Upper lobe of left lung (tissue), 6 donors: ENCODE results near the gene BCAS3. TPM values are rescaled to one million over a fixed set of nuclear protein-coding genes. Genes with fewer than 3 reads are reported as not detected.

Source experiments
- ATAC-seq, 2 donors: fragments of 200-7000 bp; cut with Tn5 transposase; one replicate each; pipeline ENCODE4 v1.9.1; 2022; ENCODE audit warnings: mild to moderate bottlenecking in 2 of 2, moderate library complexity in 2 of 2; ENCODE audit not compliant: low FRiP score in 2 of 2
- DNase-seq, 2 donors: peaks; one replicate each; pipeline ENCODE4 v3.0.0-alpha.2; 2019 to 2020
- H3K27ac ChIP-seq, 4 donors: fragments of 200-600 bp; sonication (generic); one replicate each; pipeline ENCODE4 v1.5.1; 2016 to 2019
- H3K27me3 ChIP-seq, 4 donors: fragments of 200-600 bp; sonication (generic); one replicate each; pipeline ENCODE4 v1.5.1; 2017 to 2019
- H3K36me3 ChIP-seq, 4 donors: fragments of 200-600 bp; sonication (generic); one replicate each; pipeline ENCODE4 v1.5.1; 2016 to 2019
- H3K4me1 ChIP-seq, 4 donors: fragments of 200-600 bp; sonication (generic); one replicate each; pipeline ENCODE4 v1.5.1; 2018 to 2019
- H3K4me3 ChIP-seq, 4 donors: fragments of 200-600 bp; sonication (generic); one replicate each; pipeline ENCODE4 v1.5.1; 2017 to 2019; ENCODE audit warnings: mild to moderate bottlenecking in 2 of 4, moderate library complexity in 1 of 4
- H3K9me3 ChIP-seq, 4 donors: fragments of 200-600 bp; sonication (generic); one replicate each; pipeline ENCODE4 v1.5.1; 2018 to 2019
- EP300 ChIP-seq, 4 donors: sonication (generic); formaldehyde crosslinking; IDR thresholded peaks; one replicate each; pipeline ENCODE4 v1.5.1; 2017; ENCODE audit warnings: antibody characterized with exemption in 4 of 4, control low read depth in 2 of 4
- POLR2A ChIP-seq, 4 donors: fragments of 450-650 bp; IDR thresholded peaks; one replicate each; pipeline ENCODE4 v1.5.1; 2016 to 2017; ENCODE audit warnings: antibody characterized with exemption in 4 of 4, mild to moderate bottlenecking in 2 of 4
- POLR2AphosphoS5 ChIP-seq, 2 donors: sonication (generic); formaldehyde crosslinking; IDR thresholded peaks; one replicate each; pipeline ENCODE4 v1.5.1; 2017; ENCODE audit warnings: antibody characterized with exemption in 2 of 2
- WGBS, 2 donors: methylation state at CpG; one replicate each; pipeline ENCODE4 v1.1.5; 2017 to 2018; 5-methylcytosine and 5-hydroxymethylcytosine counted together
- total RNA-seq, 6 donors: library from RNA; depleted of rRNA in 4 of 6; stranded (reverse); fragments of >200 nt in 4 of 6; gene quantifications; one replicate each; pipeline versions ENCODE4 v1.1.0 to v1.2.1, GENCODE V29; 2016 to 2021
- TF ChIP-seq, protein P1 (sequence below), 6 experiments: fragments of 450-650 bp in 4 of 6; fragments of 200-600 bp in 2 of 6; sonication (generic) in 2 of 6; IDR thresholded peaks; one replicate each; pipeline ENCODE4 v1.5.1; 2016 to 2019; ENCODE audit warnings: antibody characterized with exemption in 6 of 6
- donor health status: DM: no; HTN: no; CAD: no; lungs with moderate emphysema.
- donor health status: DM: no; HTN: yes; CAD: no; lungs with severe emphysema.

Gene BCAS3
- total RNA-seq, 6 donors from 2014 or later = 20.1 to 111 (median 37.0) TPM

DNA sequence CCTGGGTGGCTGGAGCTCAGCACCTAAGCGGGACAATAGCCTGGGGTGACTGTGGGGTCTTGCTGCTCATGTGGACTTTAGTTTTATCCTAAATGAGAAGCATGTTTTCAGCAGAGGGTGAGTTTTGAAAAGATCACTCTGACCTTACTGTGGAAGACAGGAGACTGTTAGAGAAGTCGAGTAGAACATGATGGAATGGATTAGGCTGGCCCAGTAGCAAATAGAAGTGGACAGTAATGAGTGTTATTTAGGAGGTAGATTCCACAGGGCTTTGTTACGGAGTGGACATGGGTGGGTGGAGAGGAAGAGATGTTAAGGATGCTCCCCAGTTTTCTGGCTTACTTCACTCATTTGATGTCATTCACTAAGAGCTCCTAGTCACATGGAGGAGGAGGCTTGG, 648.7 kb downstream of the BCAS3 start:
- H3K27me3 ChIP-seq = no peaks in the 10 kb centered on the region
- H3K27ac ChIP-seq = peak overlapping the region; percentile 22 to 77 (median 62)
- no peaks in the 10 kb centered on the region for H3K9me3 ChIP-seq
- no peak for TF ChIP-seq EP300 (IDR thresholded peaks at IDR 0.05)
- TF ChIP-seq POLR2AphosphoS5 (IDR thresholded peaks at IDR 0.05) = no peak
- TF ChIP-seq POLR2A (IDR thresholded peaks at IDR 0.05) = no peak
- TF ChIP-seq, protein P1, sequence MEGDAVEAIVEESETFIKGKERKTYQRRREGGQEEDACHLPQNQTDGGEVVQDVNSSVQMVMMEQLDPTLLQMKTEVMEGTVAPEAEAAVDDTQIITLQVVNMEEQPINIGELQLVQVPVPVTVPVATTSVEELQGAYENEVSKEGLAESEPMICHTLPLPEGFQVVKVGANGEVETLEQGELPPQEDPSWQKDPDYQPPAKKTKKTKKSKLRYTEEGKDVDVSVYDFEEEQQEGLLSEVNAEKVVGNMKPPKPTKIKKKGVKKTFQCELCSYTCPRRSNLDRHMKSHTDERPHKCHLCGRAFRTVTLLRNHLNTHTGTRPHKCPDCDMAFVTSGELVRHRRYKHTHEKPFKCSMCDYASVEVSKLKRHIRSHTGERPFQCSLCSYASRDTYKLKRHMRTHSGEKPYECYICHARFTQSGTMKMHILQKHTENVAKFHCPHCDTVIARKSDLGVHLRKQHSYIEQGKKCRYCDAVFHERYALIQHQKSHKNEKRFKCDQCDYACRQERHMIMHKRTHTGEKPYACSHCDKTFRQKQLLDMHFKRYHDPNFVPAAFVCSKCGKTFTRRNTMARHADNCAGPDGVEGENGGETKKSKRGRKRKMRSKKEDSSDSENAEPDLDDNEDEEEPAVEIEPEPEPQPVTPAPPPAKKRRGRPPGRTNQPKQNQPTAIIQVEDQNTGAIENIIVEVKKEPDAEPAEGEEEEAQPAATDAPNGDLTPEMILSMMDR (IDR thresholded peaks at IDR 0.05) = no peak
- H3K4me1 ChIP-seq = peaks cover 16 to 35% (median 27%) of the 10 kb centered on the region in 4 donors
- ATAC-seq = no peak
- WGBS, 2 donors = 90 to 93% methylated on average over 3 of the region's 3 CpGs
- H3K36me3 ChIP-seq = no peaks in the 10 kb centered on the region
- H3K4me3 ChIP-seq = no peak overlapping the region
- no peak for DNase-seq

DNA sequence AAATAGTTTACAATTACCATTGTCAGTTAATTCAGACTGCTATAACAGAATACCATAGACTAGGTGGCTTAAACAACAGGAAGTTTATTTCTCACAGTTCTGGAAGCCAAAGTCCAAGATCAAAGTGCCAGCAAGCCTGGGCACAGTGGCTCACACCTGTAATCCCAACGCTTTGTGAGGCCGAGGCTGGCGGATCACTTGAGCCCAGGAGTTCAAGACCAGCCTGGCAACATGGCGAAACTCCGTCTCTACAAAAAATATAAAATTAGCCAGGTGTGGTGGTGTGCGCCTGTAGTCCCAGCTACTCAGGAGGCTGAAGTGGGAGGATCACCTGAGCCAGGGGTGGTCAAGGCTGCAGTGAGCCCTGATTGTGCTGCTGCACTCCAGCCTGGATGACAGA, 650.7 kb downstream of the BCAS3 start:
- TF ChIP-seq EP300 (IDR thresholded peaks at IDR 0.05) = no peak
- TF ChIP-seq, protein P1 (IDR thresholded peaks at IDR 0.05) = no peak
- no peak for TF ChIP-seq POLR2AphosphoS5 (IDR thresholded peaks at IDR 0.05)
- TF ChIP-seq POLR2A (IDR thresholded peaks at IDR 0.05) = no peak
- Histone ChIP-seq H3K4me1 (peaks cover 24 to 44% (median 34%) of the 10 kb centered on the region in 4 donors), H3K27me3 (no peaks in the 10 kb centered on the region), H3K36me3 (no peaks in the 10 kb centered on the region), H3K27ac (no peak overlapping the region), H3K4me3 (no peak overlapping the region), H3K9me3 (no peaks in the 10 kb centered on the region)
- DNase-seq (no peak), ATAC-seq (no peak)
- 94% methylated on average over 6 of the region's 6 CpGs for WGBS, 2 donors

DNA sequence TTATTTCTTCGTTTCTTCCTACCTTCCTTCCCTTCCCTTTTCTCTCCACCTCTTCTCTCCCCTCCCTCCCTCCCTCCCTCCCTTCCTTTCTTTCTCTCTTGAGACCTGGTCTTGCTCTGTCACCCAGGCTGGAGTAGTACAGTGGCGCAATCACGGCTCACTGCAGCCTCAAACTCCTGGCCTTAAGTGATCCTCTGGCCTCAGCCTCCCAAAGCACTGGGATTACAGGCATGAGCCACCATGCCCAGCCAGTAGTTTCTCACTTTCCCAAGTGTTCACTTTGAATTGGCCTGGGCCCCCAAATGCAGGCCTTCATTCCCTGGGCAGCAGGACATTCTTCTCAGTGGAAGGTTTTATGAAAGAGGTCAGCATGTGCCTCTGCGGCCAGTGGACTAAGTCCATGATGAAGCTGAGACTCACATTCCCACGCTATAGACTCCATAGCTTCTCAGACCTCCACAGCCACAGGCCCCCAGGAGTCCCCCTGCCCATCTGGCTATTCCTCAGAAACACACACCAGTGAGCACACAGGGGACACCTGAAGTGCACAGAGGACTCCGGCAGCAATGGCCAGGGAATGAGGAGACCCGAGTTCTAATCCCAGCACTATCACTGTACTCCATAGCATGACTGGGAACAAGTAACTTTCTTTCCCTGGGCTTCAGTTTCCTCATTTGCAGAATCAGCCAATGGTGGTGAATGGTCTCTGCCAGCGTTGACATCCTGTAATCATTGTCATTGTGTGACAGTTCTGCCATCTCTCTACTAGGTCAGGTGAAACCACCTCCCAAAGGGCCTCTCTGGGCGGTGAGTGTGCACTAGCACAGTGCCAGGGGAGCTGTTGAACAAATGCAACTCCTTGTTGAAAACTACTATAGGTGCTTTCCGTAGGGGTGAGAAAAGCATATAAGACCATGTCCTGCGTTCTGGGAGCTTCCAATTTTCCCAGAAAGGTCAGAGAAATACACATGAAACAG, 652.8 kb downstream of the BCAS3 start:
- H3K27me3 ChIP-seq = no peaks in the 10 kb centered on the region
- DNase-seq (no peak), ATAC-seq (no peak)
- peak overlapping the region; percentile 66 to 77 (median 72) for H3K27ac ChIP-seq
- TF ChIP-seq POLR2AphosphoS5 (IDR thresholded peaks at IDR 0.05) (no peak), EP300 (IDR thresholded peaks at IDR 0.05) (no peak), POLR2A (IDR thresholded peaks at IDR 0.05) (no peak)
- TF ChIP-seq, protein P1 (IDR thresholded peaks at IDR 0.05) = no peak
- 87 to 90% methylated on average over 8 to 11 of the region's 11 CpGs for WGBS, 2 donors
- peaks cover 10 to 36% (median 24%) of the 10 kb centered on the region in 4 donors for H3K4me1 ChIP-seq
- no peak overlapping the region for H3K4me3 ChIP-seq
- H3K36me3 ChIP-seq = no peaks in the 10 kb centered on the region
- H3K9me3 ChIP-seq = no peaks in the 10 kb centered on the region

DNA sequence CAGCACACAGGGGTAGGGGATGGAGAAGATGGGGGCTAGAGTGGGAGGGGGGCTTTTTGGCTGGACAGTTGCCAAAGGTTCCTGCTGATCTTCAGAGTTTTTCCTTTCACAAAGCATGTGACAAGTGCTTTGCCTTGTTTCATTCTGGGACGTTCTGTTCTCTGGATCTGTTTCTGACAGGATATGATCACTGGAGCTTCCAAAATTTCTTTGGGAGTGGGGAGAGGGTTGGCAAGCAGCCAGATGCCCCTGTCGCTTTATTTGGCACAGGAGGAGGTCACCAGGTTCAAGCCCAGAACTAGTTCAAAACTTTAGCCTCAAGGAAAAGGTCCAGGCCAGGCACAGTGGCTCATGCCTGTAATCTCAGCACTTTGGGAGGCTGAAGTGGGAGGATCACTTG, 653.5 kb downstream of the BCAS3 start:
- Histone ChIP-seq H3K9me3 (no peaks in the 10 kb centered on the region), H3K4me1 (peaks cover 16 to 30% (median 26%) of the 10 kb centered on the region in 4 donors), H3K27me3 (no peaks in the 10 kb centered on the region), H3K27ac (peak overlapping the region; percentile 66 to 77 (median 72)), H3K4me3 (no peak overlapping the region), H3K36me3 (no peaks in the 10 kb centered on the region)
- WGBS, 2 donors = 37 to 57% methylated on average over 2 of the region's 2 CpGs
- peak; percentile 35 to 46 for TF ChIP-seq POLR2AphosphoS5 (IDR thresholded peaks at IDR 0.05)
- TF ChIP-seq, protein P1 (IDR thresholded peaks at IDR 0.05) = no peak
- peak in 3 of 4 donors; percentile 45 to 94 (median 92) for TF ChIP-seq EP300 (IDR thresholded peaks at IDR 0.05)
- TF ChIP-seq POLR2A (IDR thresholded peaks at IDR 0.05) = no peak
- ATAC-seq (no peak), DNase-seq (no peak)
